ENCODE results near the gene CARS2. TPM values are rescaled to one million over a fixed set of nuclear protein-coding genes. Genes with fewer than 3 reads are reported as not detected.
"Not testable (repeated sequence)": the region's sequence is repeated elsewhere in the genome, so short reads cannot be mapped to it uniquely, and the experiment has no call there.

Gene CARS2
- total and polyA plus RNA-seq, 2 donors (not counting 3 experiments of a cell fraction or from before 2014, with no cell fraction given): 42.0 to 51.2 TPM

DNA sequence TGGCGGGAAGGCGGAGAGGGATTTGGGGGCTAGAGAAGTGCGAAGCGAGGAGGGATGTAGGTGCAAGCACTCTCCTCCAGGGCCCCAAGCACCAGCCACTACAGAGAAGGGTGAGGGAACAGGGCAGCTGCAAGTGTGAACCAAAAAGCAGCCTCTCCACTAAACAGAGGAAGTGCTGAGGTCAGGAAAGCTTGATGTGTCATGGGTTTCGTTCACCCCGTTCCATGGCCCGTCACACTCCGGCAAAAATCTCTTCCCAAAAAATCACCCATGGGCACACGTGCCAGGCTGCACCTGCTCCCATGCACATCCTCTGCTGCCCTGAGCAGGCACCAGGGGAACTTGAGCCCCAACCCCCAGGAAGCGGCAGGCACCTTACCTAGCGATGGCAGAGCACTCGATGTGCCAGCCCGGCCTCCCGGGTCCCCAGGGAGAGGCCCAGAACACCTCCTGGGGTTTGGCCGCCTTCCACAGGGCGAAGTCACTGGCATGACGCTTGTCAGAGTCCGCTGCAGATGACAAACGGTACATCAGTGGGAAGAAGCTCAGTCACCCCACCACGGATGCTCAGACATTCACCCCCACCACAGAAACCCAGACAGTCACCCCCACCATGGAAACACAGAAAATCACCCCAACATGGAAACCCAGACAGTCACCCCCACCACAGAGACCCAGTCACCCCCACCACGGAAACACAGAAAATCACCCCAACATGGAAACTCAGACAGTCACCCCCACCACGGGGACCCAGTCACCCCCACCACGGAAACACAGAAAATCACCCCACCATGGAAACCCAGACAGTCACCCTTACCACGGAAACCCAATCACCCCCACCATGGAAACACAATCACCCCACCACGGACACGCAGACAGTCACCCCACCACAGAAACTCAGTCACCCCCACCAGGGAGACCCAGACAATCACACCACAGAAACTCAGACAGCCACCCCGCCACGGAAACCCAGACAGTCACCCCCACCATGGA lies 29.0 kb downstream of the CARS2 start:
- Histone ChIP-seq H3K36me3 (ENCODE audit: control insufficient read depth in 2 of 2, extremely low read depth in 1 of 2, insufficient read depth in 2 of 2, low read length in 2 of 2) (peaks cover 4 to 25% of the 10 kb centered on the region in 2 experiments), H3K27ac (ENCODE audit: insufficient read depth, low read depth, low read length) (no peak overlapping the region), H2AFZ (ENCODE audit: low read depth, low read length) (no peak overlapping the region), H3K9me3 (replicated peaks; ENCODE audit: control insufficient read depth, insufficient read depth, low read length) (no peaks in the 10 kb centered on the region), H3K4me3 (replicated peaks in 1 of 3; ENCODE audit: insufficient read depth in 1 of 3, low read depth in 1 of 3, low read length in 3 of 3) (no peak overlapping the region), H3K4me1 (ENCODE audit: control insufficient read depth, extremely low read depth, insufficient read depth, low read length) (no peaks in the 10 kb centered on the region), H3K9me1 (replicated peaks; ENCODE audit: control insufficient read depth, extremely low read depth, insufficient read depth, low read length) (no peaks in the 10 kb centered on the region), H3K4me2 (ENCODE audit: insufficient read depth, low read length) (no peak overlapping the region), H4K20me1 (replicated peaks; ENCODE audit: control insufficient read depth, extremely low read depth, insufficient read depth, low read length) (no peaks in the 10 kb centered on the region), H3K27me3 (ENCODE audit: control insufficient read depth in 2 of 2, insufficient read depth in 2 of 2, low read length in 2 of 2) (no peaks in the 10 kb centered on the region), H3K9ac (replicated peaks; ENCODE audit: extremely low read depth, insufficient read depth, low read length) (no peak overlapping the region), H3K79me2 (ENCODE audit: control insufficient read depth, insufficient read depth, low read length) (no peaks in the 10 kb centered on the region)
- DNase-seq (ENCODE audit: low read depth, low spot score) (no peak), FAIRE-seq (no peak)
- no TSS peak for BruUV-seq (replicated peaks)
- dilution Hi-C loops (cut with MboI; ENCODE audit: extremely low pct_ligation_motif_present, low sequenced_read_pairs) (no loop called here), intact Hi-C loops (cut with micrococcal nuclease) (no loop called here)
- CTCF ChIA-PET: no interaction called here
- TF ChIP-seq EZH2 (IDR thresholded peaks at IDR 0.05; ENCODE audit: borderline replicate concordance, low read depth, low read length, severe bottlenecking) (no peak), MYC (IDR thresholded peaks at IDR 0.05; ENCODE audit: low read depth, low read length) (no peak), GATA2 (IDR thresholded peaks at IDR 0.05; ENCODE audit: insufficient read depth, insufficient read length, low read depth, low read length) (no peak), POLR2A (IDR thresholded peaks at IDR 0.05; ENCODE audit: low read depth, low read length) (no peak), JUN (IDR thresholded peaks at IDR 0.05; ENCODE audit: borderline replicate concordance, insufficient read depth, insufficient read length, low read depth) (no peak), POLR2AphosphoS5 (IDR thresholded peaks at IDR 0.05; ENCODE audit: insufficient read depth, low read depth, low read length) (no peak), FOS (IDR thresholded peaks at IDR 0.05; ENCODE audit: borderline replicate concordance, insufficient read depth, low read length) (no peak)
- TF ChIP-seq, protein P1, sequence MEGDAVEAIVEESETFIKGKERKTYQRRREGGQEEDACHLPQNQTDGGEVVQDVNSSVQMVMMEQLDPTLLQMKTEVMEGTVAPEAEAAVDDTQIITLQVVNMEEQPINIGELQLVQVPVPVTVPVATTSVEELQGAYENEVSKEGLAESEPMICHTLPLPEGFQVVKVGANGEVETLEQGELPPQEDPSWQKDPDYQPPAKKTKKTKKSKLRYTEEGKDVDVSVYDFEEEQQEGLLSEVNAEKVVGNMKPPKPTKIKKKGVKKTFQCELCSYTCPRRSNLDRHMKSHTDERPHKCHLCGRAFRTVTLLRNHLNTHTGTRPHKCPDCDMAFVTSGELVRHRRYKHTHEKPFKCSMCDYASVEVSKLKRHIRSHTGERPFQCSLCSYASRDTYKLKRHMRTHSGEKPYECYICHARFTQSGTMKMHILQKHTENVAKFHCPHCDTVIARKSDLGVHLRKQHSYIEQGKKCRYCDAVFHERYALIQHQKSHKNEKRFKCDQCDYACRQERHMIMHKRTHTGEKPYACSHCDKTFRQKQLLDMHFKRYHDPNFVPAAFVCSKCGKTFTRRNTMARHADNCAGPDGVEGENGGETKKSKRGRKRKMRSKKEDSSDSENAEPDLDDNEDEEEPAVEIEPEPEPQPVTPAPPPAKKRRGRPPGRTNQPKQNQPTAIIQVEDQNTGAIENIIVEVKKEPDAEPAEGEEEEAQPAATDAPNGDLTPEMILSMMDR (IDR thresholded peaks at IDR 0.05; ENCODE audit: extremely low read depth in 1 of 2, insufficient read depth in 1 of 2, low read depth in 1 of 2, low read length in 2 of 2): no peak
- TF ChIP-seq, protein P2, sequence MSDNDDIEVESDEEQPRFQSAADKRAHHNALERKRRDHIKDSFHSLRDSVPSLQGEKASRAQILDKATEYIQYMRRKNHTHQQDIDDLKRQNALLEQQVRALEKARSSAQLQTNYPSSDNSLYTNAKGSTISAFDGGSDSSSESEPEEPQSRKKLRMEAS (IDR thresholded peaks at IDR 0.05; ENCODE audit: insufficient read depth, insufficient read length): no peak
- POLR2A ChIA-PET: no interaction called here

- BruUV-seq (replicated peaks); H3K4me1 ChIP-seq (ENCODE audit: control insufficient read depth, extremely low read depth, insufficient read depth, low read length); H3K27ac ChIP-seq (ENCODE audit: insufficient read depth, low read depth, low read length); H2AFZ ChIP-seq (ENCODE audit: low read depth, low read length); H3K27me3 ChIP-seq (ENCODE audit: control insufficient read depth in 2 of 2, insufficient read depth in 2 of 2, low read length in 2 of 2); H3K4me3 ChIP-seq (replicated peaks in 1 of 3; ENCODE audit: insufficient read depth in 1 of 3, low read depth in 1 of 3, low read length in 3 of 3); DNase-seq (ENCODE audit: low read depth, low spot score); H3K9me1 ChIP-seq (replicated peaks; ENCODE audit: control insufficient read depth, extremely low read depth, insufficient read depth, low read length); FAIRE-seq; H4K20me1 ChIP-seq (replicated peaks; ENCODE audit: control insufficient read depth, extremely low read depth, insufficient read depth, low read length); H3K4me2 ChIP-seq (ENCODE audit: insufficient read depth, low read length); H3K9me3 ChIP-seq (replicated peaks; ENCODE audit: control insufficient read depth, insufficient read depth, low read length); dilution Hi-C loops (cut with MboI; ENCODE audit: extremely low pct_ligation_motif_present, low sequenced_read_pairs); H3K9ac ChIP-seq (replicated peaks; ENCODE audit: extremely low read depth, insufficient read depth, low read length); intact Hi-C loops (cut with micrococcal nuclease); H3K79me2 ChIP-seq (ENCODE audit: control insufficient read depth, insufficient read depth, low read length): not testable (repeated sequence)
- CTCF ChIA-PET: interaction anchor here (0.9 to 1.4 kb wide), 2 partner anchors 11 to 13 kb away, joined by 3 to 5 read pairs; no protein-coding TSS in a partner anchor
- POLR2A ChIA-PET: interaction anchor here (1.0 kb wide), 1 partner anchor 46 kb away, joined by 3 read pairs; no protein-coding TSS in a partner anchor
- H3K36me3 ChIP-seq (ENCODE audit: control insufficient read depth in 2 of 2, extremely low read depth in 1 of 2, insufficient read depth in 2 of 2, low read length in 2 of 2): peaks cover 0 to 12% of the 10 kb centered on the region in 2 experiments
Observed at GRCh38 chr13:110669814-110670213, 36.1 kb downstream of the CARS2 start.
